Activated T-cell treated with anti-CD3 and anti-CD28 coated beads, Interleukin-2, amount 50 U/mL, for 1 hour (primary cell): ENCODE data around the gene KCNG2.

Experiments used
- DNase-seq: peaks from one replicate; pipeline ENCODE4 v3.0.0-alpha.2; 2020

Gene KCNG2

GRCh38 chr18:79769698-79770500 lies 27.8 kb upstream of the KCNG2 start:
- DNase-seq, result no peak

GRCh38 chr18:79770501-79770815 lies 27.3 kb upstream of the KCNG2 start:
- no peak for DNase-seq

- no peak for DNase-seq
Measured at GRCh38 chr18:79770826-79771225, 26.9 kb upstream of the KCNG2 start.

- no peak for DNase-seq
Measured at GRCh38 chr18:79771446-79772107, 26.2 kb upstream of the KCNG2 start.

- DNase-seq, result no peak
Measured at GRCh38 chr18:79772108-79772864, 25.5 kb upstream of the KCNG2 start.

GRCh38 chr18:79772865-79773696 lies 24.7 kb upstream of the KCNG2 start:
- no peak for DNase-seq

GRCh38 chr18:79774111-79774510 lies 23.6 kb upstream of the KCNG2 start:
- no peak for DNase-seq

GRCh38 chr18:79775441-79776221 lies 22.1 kb upstream of the KCNG2 start:
- no peak for DNase-seq

GRCh38 chr18:79776674-79777073 lies 21.1 kb upstream of the KCNG2 start:
- no peak for DNase-seq

- DNase-seq, result no peak
Measured at GRCh38 chr18:79778291-79778791, 19.4 kb upstream of the KCNG2 start.

GRCh38 chr18:79779021-79779699 lies 18.6 kb upstream of the KCNG2 start:
- peak; percentile 5 for DNase-seq

GRCh38 chr18:79779700-79780190 lies 18.0 kb upstream of the KCNG2 start:
- peak; percentile 7 for DNase-seq

- peak; percentile 7 for DNase-seq
Measured at GRCh38 chr18:79780547-79780946, 17.2 kb upstream of the KCNG2 start.

GRCh38 chr18:79781331-79781941 lies 16.3 kb upstream of the KCNG2 start:
- DNase-seq, result peak; percentile 2

GRCh38 chr18:79782566-79783308 lies 15.0 kb upstream of the KCNG2 start:
- peak; percentile 12 for DNase-seq

- DNase-seq, result no peak
Measured at GRCh38 chr18:79784071-79784913, 13.4 kb upstream of the KCNG2 start.

GRCh38 chr18:79784965-79785770 lies 12.6 kb upstream of the KCNG2 start:
- DNase-seq, result no peak

GRCh38 chr18:79785831-79786230 lies 11.9 kb upstream of the KCNG2 start:
- no peak for DNase-seq
